B cell (primary cell): ENCODE measurements around the gene PSEN1.

Experiments
- CTCF ChIP-seq: fragments of 200-600 bp; IDR thresholded peaks from one replicate; pipeline ENCODE4 v1.8.0; 2022; ENCODE audit warnings: antibody characterized with exemption, mild to moderate bottlenecking
- EZH2 ChIP-seq: IDR thresholded peaks from 2 replicates; pipeline ENCODE4 v1.6.1; 2012; ENCODE audit warnings: borderline replicate concordance, low read depth, mild to moderate bottlenecking, moderate library complexity, low read length; ENCODE audit not compliant: insufficient read depth, poor library complexity, severe bottlenecking

GRCh38 chr14:73234586-73235394, 98.5 kb downstream of the PSEN1 start:
- TF ChIP-seq EZH2 (no peak), CTCF (no peak)
